ENCODE data around the gene CHORDC1.
"Not testable (repeated sequence)": the region's sequence is repeated elsewhere in the genome, so short reads cannot be mapped to it uniquely, and the experiment has no call there.

Gene CHORDC1

DNA sequence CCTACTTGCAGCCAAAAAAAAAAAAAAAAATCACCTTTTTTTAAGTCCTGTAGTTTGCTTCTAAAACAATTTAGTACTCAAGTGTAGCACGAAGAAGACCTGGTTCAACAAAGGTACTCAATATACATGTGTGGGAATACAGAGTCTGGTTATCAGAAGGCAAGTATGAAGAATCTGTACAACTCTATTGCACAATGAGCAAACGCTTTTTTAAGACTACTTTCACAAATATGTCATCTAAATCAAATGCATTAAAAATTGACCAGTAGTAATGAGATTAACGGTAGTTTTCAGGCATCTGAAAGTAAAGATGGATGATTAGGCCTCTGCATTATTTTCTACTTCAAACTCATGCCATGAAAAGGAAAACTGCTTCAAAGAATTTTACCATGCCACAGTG, 9.5 kb downstream of the CHORDC1 start:
- DNase-seq: no peak

- no peak for DNase-seq
Measured at GRCh38 chr11:90208857-90209256, 14.0 kb downstream of the CHORDC1 start.

- not testable (repeated sequence) for DNase-seq
Measured at GRCh38 chr11:90207992-90208391, 14.9 kb downstream of the CHORDC1 start.

DNA sequence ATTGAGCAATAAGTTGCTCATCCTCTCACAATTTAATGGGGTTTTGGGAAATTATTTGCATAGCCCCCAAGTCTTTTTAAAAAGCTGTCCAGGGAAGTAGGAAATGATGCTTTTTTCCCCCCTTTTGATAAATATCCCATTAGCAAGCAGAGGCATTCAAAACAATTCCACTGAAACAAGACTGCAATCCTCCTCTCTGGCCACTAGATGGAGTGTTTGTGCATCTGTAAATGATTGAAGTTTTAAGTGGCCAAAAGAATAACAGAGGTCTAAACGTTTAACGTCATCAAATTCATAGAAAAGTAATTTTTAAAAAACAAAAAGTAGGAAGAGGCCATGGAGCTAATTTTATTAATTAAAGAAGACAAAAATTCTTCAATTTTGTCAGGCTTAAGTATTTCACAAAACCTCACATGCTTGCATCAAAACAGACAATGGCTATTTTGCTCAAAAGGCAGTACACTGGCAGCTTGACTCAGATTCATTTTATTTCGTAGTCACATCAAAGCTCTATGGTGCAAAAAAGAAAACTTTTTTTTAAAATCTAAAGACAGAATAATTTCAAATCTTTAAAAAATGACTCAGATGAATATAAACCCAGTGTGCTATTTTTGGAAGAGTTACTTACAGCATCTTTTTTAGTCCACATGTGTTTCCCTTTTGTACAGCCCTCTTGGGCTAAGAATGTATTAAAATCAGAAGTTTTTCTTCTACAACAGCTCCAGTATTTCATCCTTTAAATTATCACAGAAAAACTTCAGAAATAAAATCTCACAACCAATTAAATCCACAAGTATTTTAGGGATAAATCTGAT, 17.8 kb downstream of the CHORDC1 start:
- DNase-seq: no peak

GRCh38 chr11:90204407-90204806, 18.4 kb downstream of the CHORDC1 start:
- DNase-seq: no peak

DNA sequence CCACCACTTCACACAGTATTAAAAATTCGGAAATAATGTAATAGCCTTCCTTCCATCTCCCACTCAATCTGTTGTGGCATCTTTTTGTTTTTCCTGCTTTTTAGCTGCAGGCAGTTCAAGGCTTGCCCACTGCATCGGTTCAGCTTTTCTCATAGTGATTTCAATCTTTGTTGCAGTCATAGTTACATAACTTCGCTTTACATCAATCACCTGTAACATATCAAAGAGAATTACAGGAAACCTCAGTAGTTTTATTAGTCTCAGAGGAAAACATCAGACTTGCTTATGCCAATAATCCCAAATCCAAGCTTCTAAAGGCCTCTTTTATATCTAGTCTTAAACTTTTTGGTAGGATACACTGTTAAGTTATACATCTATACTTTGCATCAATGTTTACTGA, 20.5 kb downstream of the CHORDC1 start:
- no peak for DNase-seq

DNA sequence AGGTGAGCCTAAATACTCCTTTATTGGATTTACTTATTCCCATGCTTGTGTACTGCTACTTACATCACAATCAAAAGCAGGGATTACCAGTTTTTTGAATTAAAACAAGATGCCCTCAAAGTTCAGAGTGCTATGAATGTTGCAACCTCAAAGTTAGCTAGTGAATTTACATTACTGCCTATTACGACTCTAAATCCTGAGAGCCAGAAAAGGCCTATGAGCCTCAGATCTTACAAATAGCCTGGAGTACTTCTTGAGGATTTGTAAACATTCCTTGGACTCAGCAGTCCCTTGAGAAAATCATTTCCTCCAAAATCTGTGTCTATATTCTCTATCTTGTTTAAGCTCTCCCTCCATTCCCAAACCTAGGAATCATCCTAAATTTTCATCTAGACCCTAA, 25.5 kb downstream of the CHORDC1 start:
- DNase-seq: no peak

GRCh38 chr11:90192869-90193582, 29.8 kb downstream of the CHORDC1 start:
- no peak for DNase-seq

- DNase-seq: no peak
Measured at GRCh38 chr11:90189011-90189410, 33.8 kb downstream of the CHORDC1 start.

DNA sequence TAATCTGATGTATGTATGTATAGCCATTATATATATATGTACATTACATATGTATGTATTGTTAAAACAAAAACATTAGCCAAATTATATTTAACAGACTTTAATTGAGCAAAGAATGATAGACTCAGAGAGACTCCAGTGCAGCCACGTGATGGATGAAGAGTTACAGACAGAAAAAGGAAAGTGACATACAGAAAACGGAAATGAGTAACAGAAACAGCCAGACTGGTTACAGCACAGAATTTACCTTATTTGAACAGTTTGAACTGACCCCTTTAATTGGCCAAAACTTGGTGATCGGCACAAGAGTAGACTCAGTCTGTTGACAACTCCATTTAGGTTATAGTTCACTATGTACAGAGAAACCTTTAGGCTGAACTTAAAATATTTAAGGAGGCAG, 35.0 kb downstream of the CHORDC1 start:
- no peak for DNase-seq

- no peak for DNase-seq
Measured at GRCh38 chr11:90179923-90180322, 42.9 kb downstream of the CHORDC1 start.

DNA sequence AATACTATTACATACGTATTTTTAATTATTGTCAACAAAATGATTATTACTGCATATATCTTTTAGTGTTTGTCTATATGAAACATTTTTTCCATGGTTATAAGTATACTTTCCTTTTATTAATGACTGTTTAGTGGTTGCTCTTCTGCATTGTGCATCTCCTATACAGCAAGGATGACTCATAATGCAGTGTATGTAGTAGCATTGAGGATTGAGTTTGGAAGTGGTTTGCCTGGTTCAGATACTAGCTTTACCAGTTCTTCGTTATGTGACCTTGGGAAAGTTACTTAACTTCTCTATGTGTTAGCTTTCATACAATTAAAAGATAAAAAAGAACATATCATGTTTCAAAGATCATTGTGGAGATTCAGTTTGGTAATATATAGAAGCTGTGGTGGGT, 44.1 kb downstream of the CHORDC1 start:
- DNase-seq: no peak

DNA sequence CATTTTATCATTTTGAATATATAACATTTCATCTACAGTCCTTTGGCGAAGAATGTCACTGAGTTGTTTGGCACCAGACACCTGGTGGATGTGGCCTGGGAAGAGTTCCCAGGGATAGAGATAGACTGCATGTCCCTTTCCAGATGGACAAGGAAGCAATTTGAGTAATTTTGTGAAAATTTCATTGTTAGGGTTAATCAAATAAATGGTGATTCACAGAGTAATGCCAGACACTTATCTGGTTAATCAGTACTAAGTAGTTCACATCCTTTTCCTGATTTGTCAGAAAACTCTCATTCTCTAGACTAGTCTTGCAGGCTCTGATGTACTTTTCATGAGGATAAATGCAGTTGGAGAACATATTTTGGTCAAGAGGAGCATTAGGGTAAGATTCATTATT, 46.8 kb downstream of the CHORDC1 start:
- no peak for DNase-seq

DNA sequence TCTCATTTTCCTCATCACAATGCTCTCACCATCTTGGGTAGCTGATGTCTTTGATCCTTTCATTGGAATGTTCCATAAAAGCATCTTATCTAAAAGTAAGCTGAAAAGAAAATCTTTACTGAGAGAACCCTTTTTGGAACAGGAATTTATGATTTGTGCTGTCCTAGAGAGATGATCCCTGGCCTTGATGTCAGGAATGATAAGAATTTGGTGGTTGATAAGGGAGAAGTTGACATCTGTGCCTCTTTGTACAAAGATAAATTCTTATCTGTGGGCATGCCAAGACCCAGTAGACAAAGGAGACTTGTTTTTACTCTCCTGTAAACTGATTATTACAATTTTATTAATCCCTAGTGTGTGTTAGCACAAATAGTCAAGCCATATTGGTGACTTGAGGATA, 51.5 kb downstream of the CHORDC1 start:
- DNase-seq: no peak

- no peak for DNase-seq
Measured at GRCh38 chr11:90168571-90168970, 54.3 kb downstream of the CHORDC1 start.

DNA sequence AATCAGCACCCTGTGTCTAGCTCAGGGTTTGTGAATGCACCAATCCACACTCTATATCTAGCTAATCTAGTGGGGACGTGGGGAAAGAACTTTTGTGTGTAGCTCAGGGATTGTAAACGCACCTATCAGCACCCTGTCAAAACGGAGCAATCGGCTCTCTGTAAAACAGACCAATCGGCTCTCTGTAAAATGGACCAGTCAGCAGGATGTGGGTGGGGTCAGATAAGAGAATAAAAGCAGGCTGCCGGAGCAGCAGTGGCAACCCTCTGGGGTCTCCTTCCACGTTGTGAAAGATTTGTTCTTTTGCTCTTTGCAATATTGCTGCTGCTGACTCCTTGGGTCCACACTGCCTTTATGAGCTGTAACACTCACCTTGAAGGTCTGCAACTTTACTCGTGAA, 55.1 kb downstream of the CHORDC1 start:
- DNase-seq: not testable (repeated sequence)

- DNase-seq: not testable (repeated sequence)
Measured at GRCh38 chr11:90166982-90167573, 55.8 kb downstream of the CHORDC1 start.
